ENCODE data around the gene FOXJ1. TPM values are rescaled to one million over a fixed set of nuclear protein-coding genes. Genes with fewer than 3 reads are reported as not detected.

The FOXJ1 gene
- total RNA-seq, 1 experiment from 2014 or later: 4.0 TPM

DNA sequence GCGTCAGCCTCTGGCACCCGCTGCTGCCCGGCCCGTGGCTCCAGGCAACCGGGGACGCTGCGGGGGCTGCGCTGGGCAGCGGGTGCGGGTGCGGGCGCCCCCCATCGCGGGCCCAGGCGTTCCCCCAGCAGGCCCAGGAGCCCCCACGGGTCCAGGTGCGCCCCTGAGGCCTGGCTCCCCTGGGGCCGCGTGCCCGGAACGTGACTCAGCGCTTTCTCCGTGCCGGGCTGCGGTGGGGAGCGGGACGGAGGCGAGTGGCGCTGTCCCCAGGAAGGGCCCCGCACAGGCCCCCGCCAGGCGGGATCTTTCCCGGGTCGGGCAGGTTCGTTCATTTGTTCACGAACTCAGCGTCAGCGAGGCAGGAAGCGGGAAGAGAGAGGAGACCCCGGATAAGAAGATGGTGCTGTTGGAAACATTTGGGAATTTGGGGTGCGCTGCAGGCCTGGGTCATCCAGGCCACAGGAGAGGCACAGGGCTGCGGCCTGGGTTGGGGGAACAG lies 19.1 kb downstream of the FOXJ1 start:
- H4K5ac ChIP-seq (ENCODE audit: insufficient read length, low read depth, low read length): no peak overlapping the region
- no peak overlapping the region for H2BK15ac ChIP-seq (ENCODE audit: low read depth, low read length)
- H3K4ac ChIP-seq (ENCODE audit: low read depth, low read length): no peak overlapping the region
- H3K27me3 ChIP-seq (ENCODE audit: insufficient read depth, low read length): no peaks in the 10 kb centered on the region
- no peak overlapping the region for H2AFZ ChIP-seq (ENCODE audit: low read length)
- no peaks in the 10 kb centered on the region for H3K79me1 ChIP-seq (ENCODE audit: insufficient read depth, low read depth, low read length, poor library complexity, severe bottlenecking)
- Mint-ChIP-seq H3K36me3 (ENCODE audit: insufficient read depth in 1 of 3, low read depth in 3 of 3) (no peaks in the 10 kb centered on the region), H3K9me3 (peaks cover 0 to 2% of the 10 kb centered on the region in 2 experiments; a peak in 1 of 5 replicates), H3K4me1 (peaks cover 37 to 38% of the 10 kb centered on the region in 2 experiments), H3K4me3 (no peak overlapping the region), H3K27me3 (ENCODE audit: low read depth) (peaks cover 10% of the 10 kb centered on the region), H3K27ac (peak overlapping the region in 2 of 3 experiments; percentile 72 to 92; a peak in 4 of 7 replicates)
- H4K91ac ChIP-seq (ENCODE audit: insufficient read length, low read depth, low read length): no peak overlapping the region
- H2BK20ac ChIP-seq (ENCODE audit: low read depth, low read length, poor library complexity, severe bottlenecking): no peak overlapping the region
- no peak overlapping the region for H3K9ac ChIP-seq (ENCODE audit: extremely low read depth, insufficient read length, low read length)
- WGBS (ENCODE audit: extremely low coverage, insufficient read length, low lambda C conversion rate): no CpG with 5 or more reads among the region's 42 CpGs
- TF ChIP-seq, protein P1, sequence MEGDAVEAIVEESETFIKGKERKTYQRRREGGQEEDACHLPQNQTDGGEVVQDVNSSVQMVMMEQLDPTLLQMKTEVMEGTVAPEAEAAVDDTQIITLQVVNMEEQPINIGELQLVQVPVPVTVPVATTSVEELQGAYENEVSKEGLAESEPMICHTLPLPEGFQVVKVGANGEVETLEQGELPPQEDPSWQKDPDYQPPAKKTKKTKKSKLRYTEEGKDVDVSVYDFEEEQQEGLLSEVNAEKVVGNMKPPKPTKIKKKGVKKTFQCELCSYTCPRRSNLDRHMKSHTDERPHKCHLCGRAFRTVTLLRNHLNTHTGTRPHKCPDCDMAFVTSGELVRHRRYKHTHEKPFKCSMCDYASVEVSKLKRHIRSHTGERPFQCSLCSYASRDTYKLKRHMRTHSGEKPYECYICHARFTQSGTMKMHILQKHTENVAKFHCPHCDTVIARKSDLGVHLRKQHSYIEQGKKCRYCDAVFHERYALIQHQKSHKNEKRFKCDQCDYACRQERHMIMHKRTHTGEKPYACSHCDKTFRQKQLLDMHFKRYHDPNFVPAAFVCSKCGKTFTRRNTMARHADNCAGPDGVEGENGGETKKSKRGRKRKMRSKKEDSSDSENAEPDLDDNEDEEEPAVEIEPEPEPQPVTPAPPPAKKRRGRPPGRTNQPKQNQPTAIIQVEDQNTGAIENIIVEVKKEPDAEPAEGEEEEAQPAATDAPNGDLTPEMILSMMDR (conservative IDR thresholded peaks at IDR 0.05): no peak
- no peaks in the 10 kb centered on the region for H3K9me3 ChIP-seq (ENCODE audit: control insufficient read depth, low read depth, low read length)
- no peak overlapping the region for H2BK5ac ChIP-seq (ENCODE audit: insufficient read length, low read length)
- no peak overlapping the region; the same call in 1 of the 2 replicates for H3K14ac ChIP-seq (ENCODE audit: insufficient read depth, low read length)
- no peak overlapping the region for H3K23ac ChIP-seq (ENCODE audit: insufficient read length, low read depth, low read length)
- H3K56ac ChIP-seq (ENCODE audit: insufficient read length, low read depth, low read length): no peak overlapping the region
- no peak overlapping the region for H2BK12ac ChIP-seq (ENCODE audit: insufficient read length, low read depth, low read length)
- H4K20me1 ChIP-seq (ENCODE audit: control insufficient read depth, insufficient read depth, insufficient read length): no peaks in the 10 kb centered on the region
- no peaks in the 10 kb centered on the region; the same call in 1 of the 2 replicates for H3K4me1 ChIP-seq (ENCODE audit: insufficient read depth, low read length)
- no peak overlapping the region for H3K4me2 ChIP-seq (ENCODE audit: insufficient read depth, insufficient read length, low read length)
- H3K23me2 ChIP-seq (ENCODE audit: insufficient read length, low read depth, low read length, poor library complexity, severe bottlenecking): no peaks in the 10 kb centered on the region
- no peak overlapping the region for H2AK5ac ChIP-seq (ENCODE audit: insufficient read length, low read length)
- H3K27ac ChIP-seq (ENCODE audit: insufficient read length, low read depth, low read length): no peak overlapping the region
- H3K18ac ChIP-seq (ENCODE audit: insufficient read length, low read depth, low read length): no peak overlapping the region
- no peaks in the 10 kb centered on the region for H3K79me2 ChIP-seq (ENCODE audit: insufficient read depth, low read length)
- H4K8ac ChIP-seq (replicated peaks; ENCODE audit: insufficient read length, low read depth, low read length): no peak overlapping the region
- no peak overlapping the region for H2BK120ac ChIP-seq (ENCODE audit: low read depth, low read length, poor library complexity, severe bottlenecking)
- H3T11ph ChIP-seq (ENCODE audit: low read length): no peak overlapping the region
- no peak for DNase-seq

All from H9 (cell line).